Activated CD8-positive, alpha-beta memory T cell treated with anti-CD3 and anti-CD28 coated beads, Interleukin-2, amount 50 U/mL, for 48 hours (primary cell): ENCODE measurements around the gene MUC4.
"Not testable (repeated sequence)": the region's sequence is repeated elsewhere in the genome, so short reads cannot be mapped to it uniquely, and the experiment has no call there.

Experiments
- DNase-seq: peaks from one replicate; pipeline ENCODE4 v3.0.0-alpha.2; 2020

The MUC4 gene

GRCh38 chr3:195760345-195761122 is 51.2 kb downstream of the MUC4 start:
- no peak for DNase-seq

- DNase-seq = no peak
Measured at GRCh38 chr3:195758721-195759353, 52.9 kb downstream of the MUC4 start.

GRCh38 chr3:195757827-195758226 is 53.9 kb downstream of the MUC4 start:
- DNase-seq = no peak

GRCh38 chr3:195757438-195757770 is 54.3 kb downstream of the MUC4 start:
- no peak for DNase-seq

- DNase-seq = peak; percentile 70
Measured at GRCh38 chr3:195755791-195756676, 55.7 kb downstream of the MUC4 start.

GRCh38 chr3:195755391-195755790 is 56.3 kb downstream of the MUC4 start:
- no peak for DNase-seq

GRCh38 chr3:195754906-195755305 is 56.8 kb downstream of the MUC4 start:
- DNase-seq = no peak

- no peak for DNase-seq
Measured at GRCh38 chr3:195754141-195754540, 57.6 kb downstream of the MUC4 start.

GRCh38 chr3:195753581-195753980 is 58.1 kb downstream of the MUC4 start:
- no peak for DNase-seq

- DNase-seq = no peak
Measured at GRCh38 chr3:195752546-195753331, 59.0 kb downstream of the MUC4 start.

GRCh38 chr3:195752066-195752465 is 59.7 kb downstream of the MUC4 start:
- DNase-seq = no peak

- no peak for DNase-seq
Measured at GRCh38 chr3:195751560-195751959, 60.2 kb downstream of the MUC4 start.

- DNase-seq = no peak
Measured at GRCh38 chr3:195750797-195751520, 60.8 kb downstream of the MUC4 start.

- not testable (repeated sequence) for DNase-seq
Measured at GRCh38 chr3:195749101-195749500, 62.6 kb downstream of the MUC4 start.

- no peak for DNase-seq
Measured at GRCh38 chr3:195748661-195749060, 63.1 kb downstream of the MUC4 start.

- DNase-seq = no peak
Measured at GRCh38 chr3:195746751-195747150, 65.0 kb downstream of the MUC4 start.

- no peak for DNase-seq
Measured at GRCh38 chr3:195746346-195746745, 65.4 kb downstream of the MUC4 start.

- no peak for DNase-seq
Measured at GRCh38 chr3:195744437-195744836, 67.3 kb downstream of the MUC4 start.

- no peak for DNase-seq
Measured at GRCh38 chr3:195739561-195740111, 72.1 kb downstream of the MUC4 start.

- no peak for DNase-seq
Measured at GRCh38 chr3:195738274-195739044, 73.3 kb downstream of the MUC4 start.

GRCh38 chr3:195737782-195738181 is 73.9 kb downstream of the MUC4 start:
- not testable (repeated sequence) for DNase-seq
